ENCODE measurements around the gene SEC14L3. TPM values are rescaled to one million over a fixed set of nuclear protein-coding genes. Genes with fewer than 3 reads are reported as not detected.
A peak's percentile ranks its signal among the peaks of the same experiment; 100 is the strongest.

SEC14L3 gene
- polyA plus RNA-seq, 3 donors: not detected

DNA sequence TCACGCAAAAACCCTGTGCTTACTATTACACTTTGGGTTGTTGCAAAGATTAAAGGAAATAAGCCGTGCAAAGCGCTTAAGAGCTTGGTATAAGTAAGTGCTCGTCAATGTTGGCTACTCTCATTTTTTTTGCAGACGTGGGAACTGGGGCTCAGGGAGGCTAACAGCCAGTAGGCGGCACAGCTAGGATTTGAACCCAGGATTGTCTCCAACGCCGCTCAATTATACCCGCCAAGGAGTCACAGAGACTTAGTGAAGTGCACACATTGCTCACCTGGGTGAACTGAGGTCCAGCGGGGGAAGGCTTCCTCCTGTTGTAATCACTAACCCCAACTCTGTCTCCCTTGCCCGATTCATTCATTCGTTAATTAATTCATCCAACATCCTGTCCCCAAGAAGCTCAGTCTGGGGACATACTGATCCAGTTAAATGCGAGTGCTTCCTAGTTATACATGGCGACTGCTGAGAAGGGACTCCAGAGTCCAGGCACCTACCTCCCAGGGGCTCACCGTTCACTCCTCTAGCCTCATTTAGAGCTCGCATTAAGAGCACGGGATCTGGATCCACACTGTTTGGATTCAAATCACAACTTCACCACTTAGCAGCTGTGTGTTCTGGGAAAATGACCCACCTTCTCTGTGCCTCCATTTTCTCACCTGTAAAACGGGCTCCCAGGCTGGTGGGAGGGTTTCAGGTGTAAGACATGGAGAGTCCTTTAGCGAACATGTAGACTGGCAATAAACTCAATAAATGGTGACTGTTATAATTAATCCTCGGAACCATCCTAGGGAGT, 47.1 kb downstream of the SEC14L3 start:
- no peak for DNase-seq (ENCODE audit: low read depth in 3 of 3, low spot score in 2 of 3)

DNA sequence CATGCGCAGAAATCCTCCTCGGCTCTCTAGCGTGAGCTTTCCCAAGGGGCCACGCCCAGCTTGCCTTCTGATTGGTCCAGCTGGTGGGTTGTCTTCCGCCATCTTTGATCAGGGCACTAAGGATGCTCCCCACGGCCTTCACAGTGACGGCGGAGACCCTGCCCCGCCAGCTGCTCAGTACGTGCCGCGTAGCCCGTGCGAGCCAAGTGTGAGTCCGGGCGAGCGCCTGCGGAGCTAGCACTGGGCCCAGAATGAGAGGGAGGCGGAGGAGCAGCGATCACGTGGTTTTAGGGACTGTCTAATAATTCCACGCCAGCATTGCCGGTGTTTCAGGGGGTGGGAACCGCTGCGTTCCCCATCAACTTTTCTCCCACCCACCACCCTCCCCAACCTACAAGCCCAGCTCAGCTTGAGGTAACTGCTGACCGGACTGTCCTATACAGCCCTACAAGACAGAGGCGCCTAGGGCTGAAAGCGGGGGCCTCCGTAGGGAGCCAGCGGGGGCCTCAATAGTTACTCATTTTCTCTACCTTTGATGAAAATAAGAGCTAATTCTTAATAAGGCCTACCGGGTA, 47.8 kb downstream of the SEC14L3 start:
- peak; percentile 99 to 100 (median 100) for DNase-seq (ENCODE audit: low read depth in 3 of 3, low spot score in 2 of 3)

DNA sequence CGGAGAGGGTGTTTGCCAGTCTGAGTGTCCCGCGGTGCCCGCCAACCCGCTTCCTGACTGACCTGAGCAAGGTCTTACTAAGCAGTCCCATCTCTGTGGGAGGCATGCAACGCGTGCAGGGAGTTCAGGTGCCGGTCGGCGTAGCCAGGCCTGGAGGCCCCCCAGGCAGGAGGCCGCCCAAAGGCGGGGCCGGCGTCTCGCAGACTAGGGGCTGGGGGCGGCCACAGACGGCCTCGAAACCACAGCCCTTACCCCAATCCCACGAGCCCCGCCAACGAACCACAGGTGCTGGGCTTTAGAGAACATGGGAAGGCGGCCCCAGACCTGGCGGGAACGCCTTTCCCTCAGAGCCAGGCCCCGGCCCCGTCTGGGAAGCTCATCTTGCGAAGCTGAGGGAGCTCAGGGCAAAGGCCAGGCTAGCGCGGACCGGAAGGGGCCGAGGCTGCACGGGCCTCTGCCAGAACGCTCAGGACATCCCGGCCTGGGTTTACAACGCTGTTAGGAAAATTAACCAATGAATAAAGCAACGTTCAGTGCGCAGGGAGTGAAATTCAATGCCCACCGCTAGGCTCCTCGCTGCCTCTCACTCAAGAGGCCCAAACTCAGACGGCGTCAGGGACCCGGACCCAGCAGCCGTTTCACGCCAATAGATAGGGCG, 48.4 kb downstream of the SEC14L3 start:
- DNase-seq (ENCODE audit: low read depth in 3 of 3, low spot score in 2 of 3): no peak

DNA sequence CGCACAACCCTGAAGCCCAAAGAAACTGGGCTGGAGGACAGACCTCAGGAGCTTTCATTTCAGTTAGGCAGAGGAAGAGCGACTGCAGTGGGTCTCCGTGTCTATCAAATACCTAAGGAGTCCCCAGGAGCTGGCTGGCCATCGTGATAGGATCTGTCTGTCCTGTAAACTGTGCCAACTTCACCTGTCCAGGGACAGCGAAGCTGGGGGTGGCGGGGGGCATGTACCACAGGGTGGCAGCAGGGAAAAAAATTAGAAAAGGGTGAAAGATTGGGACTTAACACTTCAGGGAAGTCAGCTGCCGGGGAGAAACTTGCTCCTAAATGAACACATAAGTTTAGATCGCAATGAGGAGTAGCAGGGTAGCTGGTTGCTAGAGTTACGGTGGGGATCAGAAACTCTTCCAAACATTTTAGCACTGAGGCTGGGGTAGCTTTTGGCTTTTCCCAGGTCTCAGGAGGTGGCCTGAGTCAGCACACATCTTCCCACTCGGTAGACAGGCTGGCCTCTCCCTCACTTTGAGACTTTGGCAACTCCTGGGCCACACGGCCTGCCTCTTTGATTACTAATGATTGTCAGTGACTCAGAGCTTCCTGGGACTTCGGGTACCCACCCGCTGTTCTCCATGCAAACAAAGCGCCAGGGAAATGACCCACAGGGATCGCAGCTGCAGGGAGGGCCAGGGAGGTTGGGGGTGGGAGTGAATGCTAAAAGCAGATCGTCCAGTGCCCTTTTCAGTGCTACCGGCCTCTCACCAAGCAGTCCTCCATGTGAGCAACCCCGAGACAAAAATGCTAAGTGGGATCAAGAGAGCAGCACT, 49.1 kb downstream of the SEC14L3 start:
- no peak for DNase-seq (ENCODE audit: low read depth in 3 of 3, low spot score in 2 of 3)

DNA sequence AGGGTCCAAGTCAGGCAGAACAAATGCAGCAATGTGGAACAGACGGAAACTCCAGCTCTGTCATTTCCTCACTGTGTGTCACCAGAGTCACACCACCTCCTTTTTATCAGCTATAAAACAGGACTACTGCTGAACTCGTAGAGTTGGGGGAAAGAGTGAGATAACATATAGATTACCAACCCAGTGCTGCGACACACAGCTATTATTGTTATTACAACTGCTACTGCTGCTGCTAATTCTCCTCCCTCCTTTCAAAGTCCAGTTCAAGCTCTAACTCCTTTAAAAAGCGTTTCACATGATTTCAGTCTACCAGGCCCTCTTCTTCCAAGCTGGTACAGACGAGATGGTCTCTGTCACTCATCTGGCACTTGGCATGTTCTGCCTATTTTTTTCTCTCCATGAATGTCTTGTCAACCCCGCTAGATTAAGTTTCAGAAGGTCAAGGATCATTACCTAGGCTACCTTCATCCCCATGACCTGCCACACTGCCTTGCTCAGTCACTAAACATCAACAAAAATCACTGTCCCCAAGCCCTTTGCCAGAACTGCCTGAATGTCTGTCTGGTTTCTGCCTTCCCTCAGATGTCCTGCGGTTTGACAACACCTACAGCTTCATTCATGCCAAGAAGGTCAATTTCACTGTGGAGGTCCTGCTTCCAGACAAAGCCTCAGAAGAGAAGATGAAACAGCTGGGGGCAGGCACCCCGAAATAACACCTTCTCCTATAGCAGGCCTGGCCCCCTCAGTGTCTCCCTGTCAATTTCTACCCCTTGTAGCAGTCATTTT, 49.9 kb downstream of the SEC14L3 start:
- no peak for DNase-seq (ENCODE audit: low read depth in 3 of 3, low spot score in 2 of 3)

DNA sequence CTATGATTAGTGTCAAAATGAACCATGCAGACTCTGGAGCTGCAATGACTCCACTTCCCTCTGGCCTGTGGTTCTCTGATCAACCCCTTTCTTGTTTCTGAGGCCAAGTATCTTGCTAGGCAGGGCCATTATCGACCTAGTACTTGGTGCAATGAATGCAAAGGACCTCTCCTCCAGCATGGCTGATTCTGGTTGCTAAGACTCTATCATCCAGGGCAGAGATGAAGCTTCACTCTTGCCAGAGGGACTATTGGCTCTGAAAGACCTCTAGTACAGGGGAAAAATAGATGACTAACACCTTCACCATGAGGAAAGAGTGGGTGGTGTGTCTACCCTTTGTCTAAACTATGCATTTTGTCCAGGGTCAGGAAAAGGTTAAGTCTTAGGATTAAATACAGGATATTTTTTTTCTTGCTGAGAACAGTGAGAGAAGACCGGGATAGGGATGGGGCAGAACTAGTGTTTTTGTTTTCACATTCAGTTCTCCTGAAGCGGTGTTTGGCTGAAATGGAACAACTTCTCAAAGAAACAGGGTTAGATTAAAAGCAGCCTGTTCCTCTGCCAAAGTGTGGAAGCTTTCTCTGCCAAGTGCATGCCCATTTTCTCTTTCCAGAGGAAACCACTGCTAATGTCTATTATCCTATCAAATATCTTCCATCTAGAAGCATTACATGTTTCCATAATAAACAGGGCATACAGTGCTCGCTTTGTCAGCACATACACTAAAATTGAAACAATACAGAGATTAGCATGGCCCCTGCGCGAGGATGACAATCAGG, 51.3 kb downstream of the SEC14L3 start:
- DNase-seq (ENCODE audit: low read depth in 3 of 3, low spot score in 2 of 3): no peak

DNA sequence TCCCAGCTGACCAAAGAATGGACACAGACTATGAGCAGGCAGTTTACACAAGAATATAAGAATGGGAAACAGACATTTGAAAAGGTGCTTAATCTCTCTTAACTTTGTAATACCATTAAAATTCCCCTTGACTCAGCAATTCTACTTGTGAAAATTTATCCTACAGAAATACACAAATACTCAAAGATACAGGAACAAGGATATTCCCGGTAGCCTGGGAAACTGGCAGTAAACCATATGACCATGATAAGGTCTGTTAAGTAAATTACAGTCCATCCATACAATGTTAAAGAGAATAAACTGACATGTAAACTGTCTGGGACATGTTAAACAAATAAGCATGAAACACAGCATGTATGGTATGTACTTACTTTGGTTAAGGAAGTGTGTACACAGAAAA, 55.0 kb downstream of the SEC14L3 start:
- no peak for DNase-seq (ENCODE audit: low read depth in 3 of 3, low spot score in 2 of 3)

DNA sequence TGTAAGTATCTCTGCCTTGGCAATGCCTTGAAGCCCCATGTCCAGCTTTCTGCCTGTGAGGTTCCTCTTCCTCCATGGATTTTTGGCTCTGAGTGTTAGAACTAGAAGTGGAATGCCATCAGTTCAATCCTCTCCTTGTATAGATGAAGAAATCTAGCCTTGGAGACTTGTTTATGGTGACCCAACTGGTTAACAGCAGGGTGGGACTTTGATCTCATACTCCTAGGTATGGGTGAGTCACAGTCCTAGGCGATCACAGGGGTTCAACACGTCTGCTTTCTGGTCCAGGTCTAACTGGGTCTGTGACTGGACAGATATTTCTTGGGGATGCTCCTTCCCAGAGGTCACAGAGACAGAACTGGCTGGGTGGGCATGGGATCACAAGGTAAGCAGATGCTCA, 55.4 kb downstream of the SEC14L3 start:
- no peak for DNase-seq (ENCODE audit: low read depth in 3 of 3, low spot score in 2 of 3)

DNA sequence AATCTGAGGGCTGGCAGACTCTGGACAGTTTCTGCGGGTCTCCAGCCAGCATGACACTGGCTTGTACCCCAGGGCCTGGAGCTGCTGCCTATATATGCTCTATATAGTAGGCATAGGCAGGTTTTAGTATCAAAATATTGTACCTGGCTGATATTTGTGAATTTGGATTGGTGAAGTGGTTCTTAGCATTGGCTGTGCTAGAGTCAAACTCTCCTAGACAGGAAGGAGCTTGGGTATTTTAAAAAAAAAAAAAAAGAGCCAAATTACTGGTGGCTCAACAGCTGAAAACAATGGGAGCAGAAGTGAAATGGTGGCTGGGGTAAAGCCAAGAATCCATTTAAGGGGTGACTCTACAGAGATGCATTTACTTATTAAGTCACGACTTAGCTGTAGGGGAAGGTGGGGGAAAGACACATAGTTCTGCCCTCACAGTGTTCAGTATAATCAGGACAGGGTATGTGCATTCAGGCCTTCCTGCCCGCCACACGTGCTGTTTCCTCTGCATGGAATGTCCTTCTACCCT, 57.2 kb downstream of the SEC14L3 start:
- DNase-seq (ENCODE audit: low read depth in 3 of 3, low spot score in 2 of 3): no peak

DNA sequence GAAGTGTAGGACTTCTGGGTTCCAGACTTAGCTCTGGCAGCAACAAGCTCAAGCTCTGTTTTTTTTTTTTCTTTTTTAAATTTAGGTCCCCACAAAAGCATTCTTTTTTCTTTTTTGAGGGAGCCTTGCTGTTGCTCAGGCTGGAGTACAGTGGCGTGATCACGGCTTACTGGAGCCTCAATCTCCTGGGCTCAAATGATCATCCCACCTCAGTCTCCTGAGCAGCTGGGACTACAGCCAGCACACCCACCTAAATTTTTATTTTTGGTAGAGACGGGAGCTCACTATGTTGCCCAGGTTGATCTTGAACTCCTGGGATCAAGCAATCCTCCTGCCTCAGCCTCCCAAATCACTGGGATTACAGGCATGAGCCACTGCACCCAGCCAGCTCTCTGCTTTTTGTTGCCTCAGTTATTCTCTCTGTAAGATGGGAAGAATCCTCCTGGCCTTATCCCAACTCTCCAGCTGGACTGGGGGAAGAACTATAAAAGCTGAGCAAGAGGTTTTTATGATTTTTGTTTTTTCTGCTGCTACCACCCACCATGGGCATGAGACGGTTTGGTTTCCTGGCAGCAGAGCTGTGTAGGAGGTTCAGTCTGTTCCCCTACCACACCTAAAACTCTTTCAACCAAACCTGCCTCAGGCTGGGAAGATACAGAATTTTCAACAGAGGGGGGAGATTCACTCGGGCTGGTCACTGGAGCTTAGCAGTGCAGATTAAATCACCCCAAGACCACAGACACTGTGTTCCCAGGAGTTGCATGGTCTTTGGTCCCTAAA, 57.9 kb downstream of the SEC14L3 start:
- no peak for DNase-seq (ENCODE audit: low read depth in 3 of 3, low spot score in 2 of 3)

DNA sequence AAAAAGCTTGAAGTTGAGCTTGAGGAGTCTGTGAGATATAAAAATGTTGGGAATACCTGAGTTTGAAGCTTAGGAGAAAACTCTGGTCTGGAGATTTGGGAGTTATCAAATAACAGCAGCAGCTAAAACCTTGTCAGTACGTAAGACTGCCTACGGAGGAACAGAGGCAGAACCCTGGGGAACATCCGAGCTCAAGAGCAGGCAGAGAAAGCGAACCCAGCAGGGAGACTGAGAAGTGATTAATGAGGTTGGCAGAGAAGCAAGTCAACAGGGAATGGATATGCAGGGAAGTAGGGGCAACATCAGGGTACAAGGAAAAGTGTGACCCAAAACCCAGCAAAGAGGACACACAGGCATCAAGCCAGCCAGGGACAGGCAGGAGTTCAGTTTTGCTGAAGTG, 58.8 kb downstream of the SEC14L3 start:
- DNase-seq (ENCODE audit: low read depth in 3 of 3, low spot score in 2 of 3): no peak

DNA sequence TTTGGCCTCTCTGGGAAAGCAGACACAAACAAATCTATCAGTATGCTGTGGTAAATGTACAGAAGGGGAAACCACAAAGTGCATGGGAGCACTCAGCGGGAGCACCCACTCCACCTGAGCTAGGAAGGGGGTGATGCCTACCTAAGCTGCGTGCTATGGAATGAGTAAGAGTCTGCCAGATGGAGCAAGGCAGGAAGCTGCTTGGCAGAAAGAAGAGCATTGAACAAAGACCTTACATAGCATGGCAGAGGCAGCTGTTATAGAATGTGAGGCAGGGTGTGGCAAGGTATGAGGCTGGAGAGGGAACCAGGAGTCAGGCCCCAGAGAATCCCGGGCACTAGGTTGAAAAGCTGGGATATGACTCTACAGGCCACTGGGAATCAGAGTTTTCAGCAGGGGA, 60.0 kb downstream of the SEC14L3 start:
- no peak for DNase-seq (ENCODE audit: low read depth in 3 of 3, low spot score in 2 of 3)

Other genes starting within 250 kb of the SEC14L3 start
- gene LIF, start 225.3 kb downstream of the SEC14L3 start, polyA plus RNA-seq (ENCODE audit: insufficient read length in 3 of 3): 1 to 10 TPM; 1.4 to 1.9 (median 1.5) TPM
- under 1 TPM in 2 of 3 donors, not detected in 1; 0.17 to 0.20 TPM for gene OSM, start 205.2 kb downstream of the SEC14L3 start, polyA plus RNA-seq (ENCODE audit: insufficient read length in 3 of 3)
- 10 to 100 TPM in 1 of 3 donors, 1 to 10 TPM in 2; 8.7 to 10.9 (median 9.1) TPM for gene CASTOR1, start 182.5 kb downstream of the SEC14L3 start, polyA plus RNA-seq (ENCODE audit: insufficient read length in 3 of 3)
- gene TBC1D10A, start 145.1 kb downstream of the SEC14L3 start, polyA plus RNA-seq (ENCODE audit: insufficient read length in 3 of 3): 10 to 100 TPM; 10.7 to 13.2 (median 11.8) TPM
- gene SF3A1, start 115.1 kb downstream of the SEC14L3 start, polyA plus RNA-seq (ENCODE audit: insufficient read length in 3 of 3): 100 to 1,000 TPM; 114 to 133 (median 131) TPM
- 1 to 10 TPM; 4.1 to 5.4 (median 5.4) TPM for gene CCDC157, start 115.0 kb downstream of the SEC14L3 start, polyA plus RNA-seq (ENCODE audit: insufficient read length in 3 of 3)
- gene RNF215, start 84.6 kb downstream of the SEC14L3 start, polyA plus RNA-seq (ENCODE audit: insufficient read length in 3 of 3): 10 to 100 TPM; 17.2 to 20.5 (median 19.1) TPM
- gene SEC14L2, start 75.0 kb downstream of the SEC14L3 start, polyA plus RNA-seq (ENCODE audit: insufficient read length in 3 of 3): 1 to 10 TPM; 4.4 to 5.2 (median 5.0) TPM
- gene MTFP1, start 46.2 kb downstream of the SEC14L3 start, polyA plus RNA-seq (ENCODE audit: insufficient read length in 3 of 3): 1 to 10 TPM; 5.1 to 9.4 (median 7.8) TPM
- gene SEC14L4, start 33.7 kb upstream of the SEC14L3 start, polyA plus RNA-seq (ENCODE audit: insufficient read length in 3 of 3): under 1 TPM; 0.17 to 0.60 (median 0.50) TPM
- 1 to 10 TPM; 5.3 to 8.6 (median 6.7) TPM for gene SEC14L6, start 74.7 kb upstream of the SEC14L3 start, polyA plus RNA-seq (ENCODE audit: insufficient read length in 3 of 3)
- gene GAL3ST1, start 102.6 kb upstream of the SEC14L3 start, polyA plus RNA-seq (ENCODE audit: insufficient read length in 3 of 3): 10 to 100 TPM; 18.6 to 27.1 (median 19.4) TPM
- gene PES1, start 119.9 kb upstream of the SEC14L3 start, polyA plus RNA-seq (ENCODE audit: insufficient read length in 3 of 3): 10 to 100 TPM; 66.2 to 70.3 (median 66.7) TPM
- 10 to 100 TPM; 52.7 to 59.9 (median 52.9) TPM for gene TCN2, start 135.2 kb upstream of the SEC14L3 start, polyA plus RNA-seq (ENCODE audit: insufficient read length in 3 of 3)
- 1 to 10 TPM; 1.3 to 1.6 (median 1.4) TPM for gene SLC35E4, start 163.8 kb upstream of the SEC14L3 start, polyA plus RNA-seq (ENCODE audit: insufficient read length in 3 of 3)
- 1 to 10 TPM; 5.5 to 6.9 (median 6.5) TPM for gene DUSP18, start 195.9 kb upstream of the SEC14L3 start, polyA plus RNA-seq (ENCODE audit: insufficient read length in 3 of 3)
- 1 to 10 TPM; 4.8 to 5.4 (median 5.3) TPM for gene OSBP2, start 222.9 kb upstream of the SEC14L3 start, polyA plus RNA-seq (ENCODE audit: insufficient read length in 3 of 3)